Epidermal melanocyte (primary cell): ENCODE measurements around the gene PKD1.
"Not testable (repeated sequence)": the region's sequence is repeated elsewhere in the genome, so short reads cannot be mapped to it uniquely, and the experiment has no call there.

ENCODE experiments used
- DNase-seq: peaks from one replicate; pipeline ENCODE4 v3.0.0; 2011; ENCODE audit warnings: low spot score; ENCODE audit not compliant: insufficient read length

The PKD1 gene

GRCh38 chr16:2109271-2109580 lies 26.5 kb downstream of the PKD1 start:
- DNase-seq: not testable (repeated sequence)

- not testable (repeated sequence) for DNase-seq
These were observed 27.0 kb downstream of the PKD1 start for GRCh38 chr16:2108446-2109270.

- DNase-seq: not testable (repeated sequence)
These were observed 27.9 kb downstream of the PKD1 start for GRCh38 chr16:2107791-2108125.

- peak; percentile 17 for DNase-seq
These were observed 28.4 kb downstream of the PKD1 start for GRCh38 chr16:2107121-2107790.

- DNase-seq: not testable (repeated sequence)
These were observed 29.5 kb downstream of the PKD1 start for GRCh38 chr16:2106211-2106610.

GRCh38 chr16:2105769-2106168 lies 29.9 kb downstream of the PKD1 start:
- not testable (repeated sequence) for DNase-seq

GRCh38 chr16:2105291-2105690 lies 30.4 kb downstream of the PKD1 start:
- DNase-seq: not testable (repeated sequence)

GRCh38 chr16:2104464-2104863 lies 31.2 kb downstream of the PKD1 start:
- DNase-seq: not testable (repeated sequence)

GRCh38 chr16:2102471-2102870 lies 33.2 kb downstream of the PKD1 start:
- DNase-seq: no peak

- DNase-seq: not testable (repeated sequence)
These were observed 34.1 kb downstream of the PKD1 start for GRCh38 chr16:2101581-2101980.

- not testable (repeated sequence) for DNase-seq
These were observed 38.0 kb downstream of the PKD1 start for GRCh38 chr16:2097689-2098088.

GRCh38 chr16:2096853-2097595 lies 38.7 kb downstream of the PKD1 start:
- no peak for DNase-seq

GRCh38 chr16:2095918-2096582 lies 39.6 kb downstream of the PKD1 start:
- DNase-seq: no peak

- no peak for DNase-seq
These were observed 40.3 kb downstream of the PKD1 start for GRCh38 chr16:2095315-2095853.

GRCh38 chr16:2093793-2094192 lies 41.9 kb downstream of the PKD1 start:
- no peak for DNase-seq

GRCh38 chr16:2092866-2093265 lies 42.8 kb downstream of the PKD1 start:
- no peak for DNase-seq

GRCh38 chr16:2092256-2092620 lies 43.5 kb downstream of the PKD1 start:
- no peak for DNase-seq

GRCh38 chr16:2091547-2092255 lies 44.0 kb downstream of the PKD1 start:
- no peak for DNase-seq

- DNase-seq: no peak
These were observed 44.7 kb downstream of the PKD1 start for GRCh38 chr16:2090777-2091546.

GRCh38 chr16:2090481-2090776 lies 45.3 kb downstream of the PKD1 start:
- no peak for DNase-seq
